RWPE1 (cell line): ENCODE results near the gene VPS37D.

Experiments
- CTCF ChIA-PET: fragments of 350-600 bp; sonication (Branson Sonifier 250); formaldehyde crosslinking; extraction: SDS; loops from one replicate; lab custom pipeline; 2021; lab: Yijun Ruan, JAX
- POLR2A ChIA-PET: fragments of 400-600 bp; formaldehyde crosslinking; extraction: SDS; loops from one replicate; lab custom pipeline; 2020; ENCODE audit warnings: antibody characterized with exemption; ENCODE audit not compliant: low non-redundant PET; lab: Yijun Ruan, JAX
- DNase-seq: peaks from one replicate; pipeline ENCODE4 v3.0.0; 2012; ENCODE audit warnings: low spot score
- H3K27ac ChIP-seq: fragments of 450-650 bp; 2 replicates; pipeline ENCODE4 v1.5.1; 2017
- TF ChIP-seq, protein P1 (sequence below): fragments of 450-650 bp; conservative IDR thresholded peaks from 2 replicates; pipeline ENCODE4 v1.5.1; 2017; ENCODE audit warnings: low read depth, mild to moderate bottlenecking

Gene VPS37D

DNA sequence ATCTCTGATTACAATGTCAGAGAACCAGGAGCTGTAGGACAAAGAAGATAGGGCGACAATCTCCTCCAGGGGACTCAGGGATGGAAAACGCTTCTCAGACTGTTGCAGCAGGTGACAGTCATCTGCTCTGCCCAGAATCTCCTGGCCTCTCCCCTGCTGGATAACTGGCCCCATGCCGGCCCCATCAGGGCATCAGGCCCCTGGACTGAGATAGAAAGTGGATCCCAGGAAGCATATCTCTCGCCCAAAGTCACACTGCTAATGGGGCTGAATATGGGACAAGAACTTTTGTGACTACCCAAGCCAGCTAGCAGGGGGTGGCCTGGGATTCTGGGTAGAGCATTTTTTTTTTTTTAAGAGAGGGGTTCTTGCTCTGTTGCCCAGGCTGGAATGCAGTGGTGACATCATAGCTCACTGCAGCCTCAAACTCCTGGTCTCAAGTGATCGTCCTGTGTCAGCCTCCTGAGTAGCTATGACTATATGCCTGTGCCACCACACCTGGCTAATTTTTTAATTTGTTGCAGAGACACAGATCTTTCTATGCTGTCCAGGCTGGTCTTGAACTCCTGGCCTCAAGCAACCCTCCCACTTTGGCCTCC lies 22.8 kb upstream of the VPS37D start:
- H3K27ac ChIP-seq, result no peak overlapping the region
- POLR2A ChIA-PET, result no interaction called here
- CTCF ChIA-PET, result interaction anchor here (0.6 kb wide), 3 partner anchors 71 to 497 kb away, joined by 3 to 5 read pairs (median 4); no protein-coding TSS in a partner anchor
- TF ChIP-seq, protein P1, sequence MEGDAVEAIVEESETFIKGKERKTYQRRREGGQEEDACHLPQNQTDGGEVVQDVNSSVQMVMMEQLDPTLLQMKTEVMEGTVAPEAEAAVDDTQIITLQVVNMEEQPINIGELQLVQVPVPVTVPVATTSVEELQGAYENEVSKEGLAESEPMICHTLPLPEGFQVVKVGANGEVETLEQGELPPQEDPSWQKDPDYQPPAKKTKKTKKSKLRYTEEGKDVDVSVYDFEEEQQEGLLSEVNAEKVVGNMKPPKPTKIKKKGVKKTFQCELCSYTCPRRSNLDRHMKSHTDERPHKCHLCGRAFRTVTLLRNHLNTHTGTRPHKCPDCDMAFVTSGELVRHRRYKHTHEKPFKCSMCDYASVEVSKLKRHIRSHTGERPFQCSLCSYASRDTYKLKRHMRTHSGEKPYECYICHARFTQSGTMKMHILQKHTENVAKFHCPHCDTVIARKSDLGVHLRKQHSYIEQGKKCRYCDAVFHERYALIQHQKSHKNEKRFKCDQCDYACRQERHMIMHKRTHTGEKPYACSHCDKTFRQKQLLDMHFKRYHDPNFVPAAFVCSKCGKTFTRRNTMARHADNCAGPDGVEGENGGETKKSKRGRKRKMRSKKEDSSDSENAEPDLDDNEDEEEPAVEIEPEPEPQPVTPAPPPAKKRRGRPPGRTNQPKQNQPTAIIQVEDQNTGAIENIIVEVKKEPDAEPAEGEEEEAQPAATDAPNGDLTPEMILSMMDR, result no peak
- DNase-seq, result no peak

DNA sequence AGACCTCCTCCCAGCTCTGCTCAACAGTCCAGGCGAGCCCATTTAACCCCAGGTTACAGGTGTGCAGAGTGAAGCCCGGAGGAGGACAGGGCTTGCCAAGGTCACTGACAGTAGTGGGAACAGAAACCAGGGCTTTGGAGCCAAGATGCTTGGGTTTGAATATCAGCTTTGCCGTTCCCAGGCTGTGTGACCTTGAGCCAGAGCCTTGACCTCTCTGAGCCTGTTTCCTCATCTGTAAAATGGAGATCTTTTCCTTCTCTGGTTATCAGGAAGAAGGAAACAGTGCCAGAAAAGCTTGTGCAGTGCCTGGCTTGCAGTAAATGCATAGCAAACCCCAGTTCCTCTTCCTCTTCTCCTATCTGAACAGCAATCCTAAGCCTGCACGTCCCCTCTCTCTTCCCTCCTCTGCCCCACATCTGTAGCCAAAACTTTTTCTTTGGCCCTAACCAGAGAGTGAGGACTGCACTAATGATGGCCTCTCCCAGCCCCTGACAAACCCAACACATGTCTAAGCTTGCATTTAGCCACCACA lies 21.9 kb upstream of the VPS37D start:
- ChIA-PET CTCF (interaction anchor here (0.6 to 2.6 kb wide), 5 partner anchors 16 to 496 kb away, joined by 3 to 11 read pairs (median 3); no protein-coding TSS in a partner anchor), POLR2A (interaction anchor here (0.5 kb wide), 1 partner anchor 31 kb away, joined by 5 read pairs; no protein-coding TSS in a partner anchor)
- peak overlapping the region; percentile 62 for H3K27ac ChIP-seq
- DNase-seq, result no peak
- TF ChIP-seq, protein P1, result no peak

DNA sequence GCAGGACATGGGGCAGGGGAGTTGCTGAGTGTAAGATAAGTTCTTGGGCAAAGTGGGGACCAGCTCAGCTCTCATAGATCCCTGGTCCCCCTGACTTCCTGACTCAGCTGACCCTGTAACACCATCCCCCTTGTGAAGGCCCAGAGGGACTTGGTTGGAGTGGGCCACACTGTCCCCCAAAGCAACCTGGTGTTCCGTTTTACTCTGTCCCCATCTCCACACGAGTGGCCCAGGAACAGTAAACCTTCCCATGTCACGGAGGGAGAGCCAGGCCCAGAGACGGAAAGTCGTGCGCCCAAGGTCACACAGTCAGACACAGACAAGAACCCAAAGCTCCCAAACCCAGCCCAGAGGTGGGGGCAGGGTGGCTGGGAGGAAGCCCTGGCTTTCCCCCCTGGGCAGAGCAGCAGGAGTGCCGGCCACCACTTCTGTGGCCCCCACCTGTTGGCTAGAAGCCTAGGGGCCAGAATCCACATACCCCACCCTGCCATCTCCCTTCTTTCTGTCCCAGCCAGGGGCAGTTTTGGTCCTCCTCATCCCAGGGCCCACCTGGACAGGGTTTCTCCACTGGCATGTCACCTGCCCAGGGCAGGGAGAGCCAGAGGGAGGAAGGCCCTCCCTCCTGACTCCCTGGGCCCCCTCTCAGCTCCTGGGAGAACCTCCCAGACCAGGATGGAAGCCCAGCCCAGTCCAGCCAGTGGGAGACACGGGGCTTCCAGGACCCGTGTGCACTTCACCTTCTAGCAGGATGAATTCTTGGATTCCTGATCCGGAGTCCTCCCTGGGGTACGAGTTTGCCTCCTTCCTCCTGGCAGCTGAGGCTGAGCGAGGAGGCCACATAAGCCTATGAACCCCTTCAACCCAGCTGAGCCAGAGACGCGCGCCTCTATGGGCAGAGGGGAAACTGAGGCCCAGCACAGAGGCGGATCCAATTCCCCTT lies 20.6 kb upstream of the VPS37D start:
- ChIA-PET CTCF (interaction anchor here (0.9 to 2.6 kb wide), 3 partner anchors 18 to 40 kb away, joined by 3 to 11 read pairs (median 10); no protein-coding TSS in a partner anchor), POLR2A (no interaction called here)
- TF ChIP-seq, protein P1, result no peak

DNA sequence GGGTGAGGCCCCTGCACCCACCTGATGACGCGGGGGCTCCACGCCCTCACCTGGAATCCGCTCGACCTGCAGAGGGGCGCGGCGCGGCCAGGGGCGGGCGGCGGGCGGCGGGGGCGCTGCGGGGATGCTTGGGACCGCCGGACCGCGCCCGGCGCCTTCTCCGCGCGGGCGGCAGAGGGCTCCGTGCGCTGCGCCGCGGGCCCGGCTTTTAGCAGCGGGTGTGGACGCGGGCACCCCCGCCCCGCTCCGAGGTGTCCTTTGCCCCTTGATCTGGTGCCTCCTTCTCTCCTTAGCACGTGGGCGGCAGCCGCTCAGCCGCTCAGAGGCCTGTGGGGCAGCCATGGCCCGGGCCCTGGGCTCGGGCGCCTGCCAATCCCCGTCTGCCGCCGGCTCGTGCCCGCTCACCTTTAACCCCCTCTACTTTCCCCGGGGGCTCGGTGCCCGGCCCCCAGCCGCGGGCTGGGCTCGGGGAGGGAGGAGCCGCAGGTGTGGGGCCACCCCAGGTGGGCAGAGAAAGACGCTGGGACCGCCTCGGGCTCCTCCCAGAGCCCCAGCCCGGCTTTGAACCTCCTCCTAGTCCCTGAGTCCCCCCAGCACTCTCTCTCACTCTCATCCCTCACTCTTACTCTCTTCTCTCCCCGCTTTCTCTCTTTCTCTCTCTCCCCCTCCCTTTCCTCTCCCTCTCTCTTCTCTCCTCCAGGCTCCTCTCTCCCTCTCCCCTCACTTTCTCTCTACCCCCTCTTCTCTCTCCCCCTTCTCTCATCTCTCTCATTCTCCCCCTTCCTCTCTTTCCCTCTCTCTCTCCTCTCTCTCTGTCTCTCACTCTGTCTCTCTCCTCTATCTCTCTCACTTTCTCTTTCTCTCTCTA lies 19.7 kb upstream of the VPS37D start:
- TF ChIP-seq, protein P1, result peak; percentile 63
- ChIA-PET POLR2A (no interaction called here), CTCF (interaction anchor here (2.3 to 2.6 kb wide), 2 partner anchors 18 to 41 kb away, joined by 10 to 11 read pairs; no protein-coding TSS in a partner anchor)
- no peak for DNase-seq
- no peak overlapping the region for H3K27ac ChIP-seq

More for the DNA sequence above, 20.6 kb upstream of the VPS37D start:
- peak overlapping the region; percentile 62 for H3K27ac ChIP-seq
- no peak for DNase-seq

DNA sequence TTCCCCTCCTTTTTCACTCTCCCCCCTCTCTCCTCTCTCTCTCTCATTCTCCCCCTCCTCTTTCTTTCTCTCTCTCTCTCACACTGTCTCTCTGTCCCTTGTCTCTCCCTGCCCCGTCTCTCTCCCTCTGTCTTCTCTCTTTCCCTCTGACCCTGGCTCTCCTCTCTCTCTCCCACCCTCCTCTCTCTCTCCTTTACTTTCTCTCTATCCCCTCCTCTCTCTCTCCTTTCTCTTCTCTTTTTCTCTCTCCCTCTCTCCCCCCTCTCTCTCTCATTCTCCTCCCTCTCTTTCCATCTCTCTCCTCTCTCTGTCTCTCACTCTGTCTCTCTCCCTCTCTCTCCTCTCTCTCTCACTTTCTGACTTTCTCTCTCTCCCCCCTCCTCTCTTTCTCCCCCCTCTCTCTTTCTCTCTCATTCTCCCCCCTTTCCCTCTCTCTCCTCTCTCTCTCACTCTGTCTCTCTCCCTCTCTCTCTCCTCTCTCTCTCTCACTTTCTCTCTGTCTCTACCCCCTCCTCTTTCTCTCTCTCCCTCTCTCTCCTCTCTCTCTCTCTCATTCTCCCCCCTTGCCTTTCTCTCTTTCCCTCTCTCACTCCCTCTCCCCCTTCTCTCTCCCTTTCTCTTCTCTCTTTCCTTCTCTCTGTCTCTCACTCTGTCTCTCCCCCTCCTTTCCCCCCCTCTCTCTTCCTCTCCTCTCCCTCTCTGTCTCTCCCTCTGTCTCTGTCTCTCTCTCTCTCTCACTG lies 18.9 kb upstream of the VPS37D start:
- DNase-seq, result no peak
- CTCF ChIA-PET, result no interaction called here
- POLR2A ChIA-PET, result no interaction called here
- H3K27ac ChIP-seq, result no peak overlapping the region
- TF ChIP-seq, protein P1, result no peak
